Dermis microvascular lymphatic vessel endothelial cell (primary cell): ENCODE measurements around the gene CDK11A. TPM values are rescaled to one million over a fixed set of nuclear protein-coding genes. Genes with fewer than 3 reads are reported as not detected.
"Not testable (repeated sequence)": the region's sequence is repeated elsewhere in the genome, so short reads cannot be mapped to it uniquely, and the experiment has no call there.

Source experiments
- DNase-seq, 2 donors: peaks; one replicate each; pipeline versions ENCODE4 v3.0.0 to v3.0.0-alpha.2; 2010; ENCODE audit warnings: low read depth in 2 of 2
- total RNA-seq: library from RNA; depleted of rRNA; stranded (reverse); fragments of >200 nt; gene quantifications from 2 replicates; pipeline ENCODE4 v1.2.1, GENCODE V29; 2014

CDK11A gene
- total RNA-seq, 1 donor from 2014 or later: 2.8 TPM

DNA sequence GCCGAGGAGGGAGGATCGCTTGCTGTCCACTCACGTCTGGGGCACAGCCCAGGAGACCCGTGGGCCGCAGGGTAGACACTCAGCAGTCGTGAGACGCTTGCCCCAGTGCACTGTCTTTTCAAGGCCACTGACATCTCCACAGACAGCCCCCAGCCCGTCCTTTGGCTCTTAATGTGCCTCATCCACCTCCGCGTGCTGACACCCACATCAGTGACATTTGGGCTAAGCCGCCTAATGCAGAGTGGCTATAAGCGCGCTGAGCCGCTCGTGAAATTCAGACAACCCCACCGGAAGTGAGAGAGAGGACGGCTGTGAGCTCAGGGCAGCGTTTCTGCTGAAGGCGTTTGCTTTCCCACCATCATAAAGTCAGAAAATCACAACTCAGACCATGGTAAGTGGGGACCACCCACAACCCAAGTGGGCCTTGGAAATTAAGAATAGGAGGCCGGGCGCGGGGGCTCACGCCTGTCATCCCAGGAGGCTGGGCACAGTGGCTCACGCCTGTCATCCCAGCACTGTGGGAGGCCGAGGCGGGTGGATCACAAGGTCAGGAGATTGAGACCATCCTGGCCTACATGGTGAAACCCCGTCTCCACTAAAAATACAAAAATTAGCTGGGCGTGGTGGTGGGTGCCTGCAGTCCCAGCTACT is 40.0 kb downstream of the CDK11A start:
- no peak for DNase-seq

DNA sequence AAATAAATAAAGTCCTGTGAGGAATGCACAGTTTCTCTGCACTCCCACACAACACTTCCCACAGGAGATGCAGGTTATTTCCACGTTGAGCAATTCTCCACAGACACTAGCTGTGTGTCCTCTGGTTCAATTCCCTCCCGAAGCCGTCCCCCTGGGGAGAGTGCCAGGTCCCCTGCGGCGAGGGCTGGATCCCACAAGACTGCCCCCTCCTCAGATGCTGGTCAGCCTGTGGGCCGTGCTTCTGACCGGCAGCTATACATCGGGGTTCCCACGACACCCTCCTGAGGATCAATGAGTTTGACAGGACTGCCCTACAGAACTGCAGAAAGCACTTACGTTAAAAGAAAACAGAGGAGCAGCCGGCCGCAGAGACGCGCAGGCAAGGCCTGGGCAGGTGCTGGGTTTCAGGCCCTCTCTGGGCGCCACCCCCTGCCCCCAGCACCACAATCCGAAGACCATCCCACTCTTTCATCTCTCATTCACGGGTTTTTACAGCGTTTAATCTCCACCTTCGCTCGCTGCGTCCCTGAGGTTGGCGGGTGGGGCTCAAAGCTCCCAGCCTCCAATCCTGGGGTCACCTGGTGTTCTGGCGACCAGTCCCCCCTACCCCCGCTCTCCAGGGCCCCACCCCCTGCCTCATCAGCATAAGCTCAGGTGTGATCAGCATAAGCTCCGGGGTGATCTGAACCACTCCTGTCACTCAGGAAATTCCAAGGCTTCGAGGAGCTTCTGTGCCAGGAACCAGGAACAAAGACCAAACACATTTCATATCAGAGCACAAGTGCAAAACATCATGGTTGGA is 40.9 kb downstream of the CDK11A start:
- no peak for DNase-seq

DNA sequence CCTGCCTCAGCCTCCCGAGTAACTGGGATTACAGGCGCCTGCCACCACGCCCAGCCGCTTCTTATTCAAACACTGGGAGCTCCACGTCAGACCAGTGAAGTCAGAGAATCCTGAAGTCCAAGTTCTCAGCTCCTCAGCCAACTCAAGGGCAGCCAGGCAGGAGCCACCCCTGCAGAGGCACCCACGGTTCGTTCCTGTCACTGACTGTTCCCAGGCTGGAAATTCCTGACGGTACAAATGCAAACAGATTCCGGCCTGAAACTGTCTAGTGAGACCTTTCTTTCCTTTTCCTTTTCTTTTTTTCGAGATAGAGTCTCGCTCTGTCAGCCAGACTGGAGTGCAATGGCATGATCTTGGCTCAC is 43.3 kb downstream of the CDK11A start:
- DNase-seq: no peak

DNA sequence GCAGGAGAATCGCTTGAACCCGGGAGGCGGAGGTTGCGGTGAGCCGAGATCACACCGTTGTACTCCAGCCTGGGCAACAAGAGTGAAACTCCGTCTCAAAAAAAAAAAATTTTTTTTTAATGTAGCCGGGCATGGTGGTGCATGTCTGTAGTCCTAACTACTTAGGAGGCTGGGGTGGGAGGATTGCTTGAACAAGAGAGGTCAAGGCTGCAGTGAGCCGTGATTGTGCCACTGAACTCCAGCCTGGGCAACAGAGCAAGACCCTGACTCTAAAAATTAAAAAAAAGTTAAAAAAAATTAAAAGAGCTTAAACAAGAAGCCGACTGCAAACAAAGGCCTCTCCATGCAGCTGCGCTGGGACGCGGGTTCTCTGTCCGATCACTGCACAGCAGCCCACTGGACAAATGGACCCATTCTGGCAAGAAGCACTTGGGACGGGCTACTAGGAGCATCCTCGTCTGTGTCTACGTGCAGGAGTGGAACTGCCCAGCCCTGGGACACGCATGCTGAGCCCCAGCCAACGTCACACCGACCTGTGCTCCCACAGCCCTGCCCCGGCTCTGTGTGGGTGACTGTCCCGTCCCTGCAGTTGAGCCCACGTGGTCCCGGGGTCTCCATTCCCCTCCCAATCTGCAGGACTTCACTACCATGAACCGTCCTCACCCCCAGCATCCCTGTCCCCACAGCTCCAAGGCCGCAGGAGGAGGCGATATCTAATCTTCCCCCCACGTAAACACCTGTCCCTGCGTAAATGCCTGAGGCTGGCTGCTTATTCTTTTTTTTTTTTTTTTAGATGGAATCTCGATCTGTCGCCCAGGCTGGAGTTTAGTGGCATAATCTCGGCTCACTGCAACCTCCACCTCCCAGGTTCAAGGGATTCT is 43.9 kb downstream of the CDK11A start:
- DNase-seq: no peak

DNA sequence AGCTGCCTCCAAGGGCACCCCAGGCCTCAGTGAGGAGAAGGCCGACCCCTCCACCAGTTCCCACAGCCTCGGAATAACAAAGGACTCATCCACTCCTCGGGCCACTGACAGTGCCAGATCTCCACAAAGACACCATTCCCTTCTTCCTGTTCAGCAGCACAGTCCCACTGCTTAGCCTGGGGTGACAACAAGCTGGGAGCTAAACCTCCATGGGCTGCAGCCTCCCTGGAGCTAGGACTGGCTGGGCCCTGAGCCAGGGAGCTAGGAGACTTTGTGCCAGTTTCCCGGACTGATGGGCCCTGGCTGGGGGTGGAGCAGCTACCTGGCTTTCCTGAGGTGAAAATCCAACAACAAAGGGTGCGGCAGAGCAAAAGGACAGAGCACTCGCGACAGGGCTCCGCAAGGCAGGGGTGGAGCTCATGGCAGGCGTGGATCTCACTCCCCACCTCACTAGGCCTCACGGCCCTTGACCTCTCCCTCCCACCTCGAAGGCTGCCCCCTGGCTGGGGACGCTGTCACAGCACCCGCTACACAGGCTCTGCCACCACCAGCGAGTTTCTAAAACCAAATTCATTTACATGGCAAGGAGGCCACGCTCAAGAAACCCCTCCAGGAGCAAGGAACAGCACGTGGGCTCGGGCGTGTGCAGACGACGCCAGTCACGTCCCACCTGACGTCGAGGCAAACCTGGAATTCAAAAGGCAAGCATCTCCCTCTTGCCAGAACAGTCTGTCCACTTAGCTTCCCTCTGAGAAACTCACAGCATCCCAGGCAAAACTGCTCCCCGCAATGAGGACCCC is 45.4 kb downstream of the CDK11A start:
- DNase-seq: peak in 1 of 2 donors; percentile 21

DNA sequence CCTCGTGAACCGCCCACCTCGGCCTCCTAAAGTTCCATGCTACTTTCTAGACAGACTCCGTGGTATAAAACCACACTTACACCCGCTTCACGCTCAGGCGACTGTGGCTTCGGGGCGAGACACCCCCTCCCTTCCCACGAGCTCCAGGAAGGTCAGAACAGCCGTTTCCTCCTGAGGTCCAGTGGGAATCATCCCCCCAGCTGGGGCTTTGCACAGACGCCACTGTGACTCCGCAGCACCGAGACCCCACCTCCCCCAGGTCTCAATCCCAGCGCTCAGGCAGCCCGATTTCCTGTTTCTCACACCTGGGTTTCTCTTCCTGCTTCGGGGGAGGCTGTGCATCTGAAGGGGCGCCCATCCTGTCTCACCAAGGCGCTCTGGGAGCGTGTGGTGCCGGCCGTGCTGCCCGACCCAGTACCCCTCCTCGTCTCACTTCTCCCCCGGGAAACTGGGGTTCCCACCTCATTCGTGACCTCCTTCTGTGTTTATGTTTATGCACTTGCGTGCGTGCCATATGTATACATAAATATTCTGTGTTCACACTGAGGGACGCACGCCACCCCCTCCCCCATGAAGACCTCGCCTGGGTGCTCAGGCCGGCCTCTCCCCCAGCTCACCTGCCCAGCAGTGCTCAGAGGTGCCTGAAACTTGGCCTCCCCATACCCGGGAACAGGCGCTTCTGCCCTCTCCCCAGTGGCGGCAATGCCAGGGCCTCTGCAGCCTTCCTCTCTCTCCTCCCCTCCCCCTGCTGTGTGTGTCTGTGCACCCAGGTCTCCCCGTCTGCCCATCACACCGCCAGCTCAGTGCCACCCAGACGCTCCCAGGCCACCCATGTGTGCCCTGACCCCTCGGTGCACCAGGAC is 46.2 kb downstream of the CDK11A start:
- peak in 1 of 2 donors; percentile 53 for DNase-seq

DNA sequence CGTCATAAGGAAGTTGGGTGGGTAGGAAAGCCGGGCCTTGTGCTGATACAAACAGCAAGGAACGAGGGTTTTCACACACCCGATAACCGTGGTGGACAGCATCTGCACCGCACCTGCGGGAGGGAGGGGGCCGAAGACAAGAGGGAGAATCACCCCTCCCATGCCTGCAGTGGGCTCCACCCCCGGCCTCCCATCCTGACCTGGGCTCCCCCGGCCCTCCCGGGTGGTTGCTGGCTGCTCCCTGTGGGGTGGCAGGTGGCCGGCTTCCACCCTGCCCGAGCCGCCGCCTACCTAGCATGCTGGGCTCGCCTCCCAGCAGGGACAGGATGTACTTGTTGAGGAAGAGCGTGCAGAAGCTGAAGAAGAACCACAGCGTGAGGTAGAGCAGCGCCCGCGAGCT is 48.1 kb downstream of the CDK11A start:
- DNase-seq: not testable (repeated sequence)

DNA sequence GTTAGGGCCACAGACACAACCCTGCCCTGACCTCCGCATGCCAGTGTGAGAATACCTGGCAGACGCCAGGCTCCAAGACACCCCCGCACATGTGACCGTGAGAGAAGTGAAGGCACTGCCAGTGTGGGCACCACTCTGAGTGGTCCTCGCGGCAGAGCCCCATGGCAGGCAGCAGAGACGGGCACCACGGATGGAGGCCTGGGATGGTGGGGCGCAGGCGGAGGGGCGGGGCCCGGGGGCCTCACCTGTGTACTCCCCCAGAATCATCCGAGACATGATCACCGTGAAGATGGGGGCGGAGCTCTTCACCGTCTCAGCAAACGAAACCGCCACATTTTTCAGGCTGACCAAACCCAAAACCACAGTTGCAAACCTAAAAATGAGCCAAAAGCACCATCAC is 48.9 kb downstream of the CDK11A start:
- DNase-seq: not testable (repeated sequence)

DNA sequence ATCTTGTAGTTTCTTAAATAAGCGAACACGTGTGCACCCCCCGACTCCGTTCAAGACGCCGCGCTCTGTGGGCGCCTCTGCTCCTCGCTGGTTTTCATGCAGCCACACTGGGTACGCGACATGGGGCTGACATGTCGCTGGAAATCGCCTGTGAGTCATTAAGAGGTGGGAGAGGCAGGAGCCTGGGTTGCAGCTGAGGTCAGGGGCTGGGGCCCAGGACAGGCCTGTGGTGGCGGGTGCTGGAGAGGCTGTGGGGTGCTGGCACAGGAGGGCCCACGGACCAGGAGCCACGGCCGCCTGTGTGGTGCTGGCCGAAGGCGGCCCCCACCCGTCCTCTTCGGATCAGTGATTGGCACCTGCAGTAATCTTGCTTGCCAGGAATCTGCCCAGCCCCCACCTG is 49.4 kb downstream of the CDK11A start:
- not testable (repeated sequence) for DNase-seq

DNA sequence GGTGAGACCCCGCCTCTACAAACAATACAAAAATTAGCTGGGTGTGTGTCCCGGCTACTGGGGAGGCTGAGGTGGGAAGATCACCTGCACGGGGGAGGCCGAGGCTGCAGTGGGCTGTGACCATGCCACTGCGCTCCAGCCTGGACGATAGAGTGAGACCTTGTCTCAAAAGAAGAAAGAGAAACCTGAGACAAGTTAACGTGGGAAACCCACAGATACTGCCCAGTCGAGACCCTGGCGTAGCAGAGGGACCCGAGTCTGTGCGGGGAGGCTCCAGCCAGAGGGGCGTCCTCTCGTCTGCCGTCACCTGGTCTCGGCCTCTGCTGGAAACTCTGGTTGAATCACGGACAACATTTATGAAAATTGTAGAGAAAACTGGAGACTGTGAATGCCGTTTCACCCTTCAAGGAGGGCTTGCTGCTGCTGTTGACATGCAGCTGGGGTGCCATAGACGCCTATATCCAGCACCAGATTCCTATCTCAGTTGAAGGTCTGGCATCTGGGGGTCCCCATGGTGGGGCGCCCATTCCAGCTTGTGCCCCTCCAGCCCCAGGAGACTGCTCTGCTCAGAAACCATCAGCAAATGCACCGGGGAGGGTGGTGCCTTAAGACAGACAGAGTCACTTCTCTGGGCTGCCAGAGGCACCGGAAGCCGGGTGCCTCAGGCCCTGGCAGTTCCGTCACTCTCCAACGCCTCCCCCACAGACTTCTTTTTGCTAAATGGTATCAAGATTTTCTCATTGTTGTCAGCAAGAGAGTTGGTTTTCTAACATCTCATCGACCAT is 51.8 kb downstream of the CDK11A start:
- no peak for DNase-seq

DNA sequence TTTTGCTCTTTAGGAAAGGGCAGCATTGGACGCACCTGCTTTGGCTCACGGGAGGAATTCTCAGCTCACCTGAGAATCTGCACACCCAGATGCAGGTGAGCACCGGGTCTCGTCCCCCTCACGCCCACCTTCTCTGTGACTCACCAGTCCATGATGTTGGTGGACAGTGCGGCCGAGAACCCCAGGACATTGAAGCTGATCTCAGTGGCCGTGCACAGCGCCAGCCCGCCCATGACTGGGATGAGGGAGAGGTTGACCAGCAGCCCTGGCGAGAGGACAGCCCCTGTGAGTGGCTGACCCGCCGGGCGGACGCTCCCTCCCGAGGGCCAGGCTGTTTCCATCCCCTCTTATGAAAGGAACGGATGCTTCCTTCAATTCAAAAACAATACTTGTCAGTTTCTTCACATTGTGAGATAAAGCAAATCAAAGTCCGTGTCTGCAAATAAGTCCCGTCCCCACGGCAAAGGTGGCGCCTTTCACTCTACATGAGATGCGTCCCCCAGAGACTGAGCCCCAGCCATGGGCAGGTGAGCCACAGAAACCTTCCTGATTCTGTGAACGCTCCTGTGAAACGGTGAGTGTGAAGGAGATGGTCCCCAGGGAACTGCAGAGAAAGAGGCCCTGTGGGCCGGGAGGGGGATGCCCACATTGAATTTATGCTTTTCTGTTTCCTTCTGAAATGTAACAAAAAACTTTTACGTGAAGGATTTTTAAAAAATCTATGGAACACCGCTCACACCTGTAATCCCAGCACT is 52.6 kb downstream of the CDK11A start:
- DNase-seq: no peak

DNA sequence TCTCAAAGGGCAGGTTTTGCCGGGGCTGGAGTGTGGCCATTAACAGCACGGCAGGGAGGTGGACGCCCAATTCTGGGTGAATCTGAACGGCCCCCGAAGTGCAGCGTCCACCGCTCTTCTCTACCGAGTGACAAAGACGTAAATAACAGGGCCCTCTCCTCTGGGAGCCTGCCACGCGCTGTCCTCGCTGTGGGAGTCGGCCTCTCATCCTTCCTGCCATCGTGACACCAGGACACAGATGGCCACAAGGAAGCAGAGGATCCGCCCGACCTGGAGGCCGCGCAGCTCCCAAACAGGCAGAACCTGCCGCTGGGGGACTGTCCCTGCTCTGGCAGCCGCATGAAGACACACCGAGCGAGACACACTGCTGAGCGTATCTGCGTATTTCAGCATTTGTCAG is 53.3 kb downstream of the CDK11A start:
- DNase-seq: no peak

DNA sequence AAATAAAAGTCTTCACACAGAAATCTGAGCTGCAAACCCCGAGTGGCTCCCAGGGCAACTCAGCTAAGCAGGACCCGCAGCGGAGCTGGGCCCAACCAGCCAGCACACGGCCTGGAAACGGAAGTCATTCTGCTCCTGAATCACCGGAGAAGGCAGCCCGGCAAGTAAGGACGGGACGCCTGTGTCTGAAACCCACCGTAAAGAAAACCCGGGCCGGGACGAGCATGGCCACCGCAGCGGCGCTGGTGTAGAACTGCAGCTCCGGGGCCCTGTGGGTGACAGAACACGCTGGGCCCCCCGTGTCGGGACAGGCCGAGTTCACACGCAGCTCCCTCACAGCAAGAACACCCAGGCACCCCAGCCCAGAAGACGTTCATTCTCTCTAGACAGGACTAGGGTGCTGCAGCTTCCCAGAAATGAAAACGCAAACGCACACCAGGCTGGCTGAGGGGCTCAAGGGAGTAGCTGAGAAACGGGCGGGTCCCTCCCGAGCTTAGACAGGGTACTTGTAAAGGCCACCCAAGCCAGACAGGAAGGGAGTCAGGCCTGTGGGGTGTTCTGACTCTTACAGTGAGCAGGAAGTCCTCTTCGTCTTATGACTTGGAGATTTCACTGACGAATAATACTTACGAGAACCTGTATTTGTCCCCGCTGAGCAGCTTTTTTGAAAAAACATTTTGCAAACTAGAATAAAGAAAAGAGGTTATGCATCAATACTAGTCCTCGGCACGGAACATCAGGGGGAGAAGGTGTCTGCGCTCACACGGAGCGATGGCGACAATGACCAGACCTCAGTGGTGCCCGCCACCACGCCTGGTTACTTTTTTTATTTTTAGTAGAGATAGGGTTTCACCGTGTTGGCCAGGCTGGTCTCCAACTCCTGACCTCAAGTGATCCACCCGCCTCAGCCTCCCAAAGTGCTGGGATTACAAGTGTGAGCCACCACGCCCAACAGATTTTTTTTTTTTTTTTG is 54.4 kb downstream of the CDK11A start:
- DNase-seq: peak in 1 of 2 donors; percentile 42

DNA sequence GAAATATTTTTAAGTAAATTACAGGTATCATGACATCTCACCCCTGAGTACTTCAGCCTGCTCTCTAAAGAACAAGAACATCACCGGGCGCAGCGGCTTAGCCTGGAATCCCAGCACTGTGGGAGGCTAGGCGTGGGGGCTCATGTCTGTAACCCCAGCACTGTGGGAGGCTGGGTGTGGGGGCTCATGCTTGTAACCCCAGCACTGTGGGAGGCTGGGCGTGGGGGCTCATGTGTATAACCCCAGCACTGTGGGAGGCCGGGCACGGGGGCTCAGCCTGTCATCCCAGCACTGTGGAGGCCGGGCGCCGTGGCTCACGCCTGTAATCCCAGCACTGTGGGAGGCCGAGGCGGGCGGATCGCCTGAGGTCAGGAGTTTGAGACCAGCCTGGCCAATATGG is 57.6 kb downstream of the CDK11A start:
- DNase-seq: no peak

DNA sequence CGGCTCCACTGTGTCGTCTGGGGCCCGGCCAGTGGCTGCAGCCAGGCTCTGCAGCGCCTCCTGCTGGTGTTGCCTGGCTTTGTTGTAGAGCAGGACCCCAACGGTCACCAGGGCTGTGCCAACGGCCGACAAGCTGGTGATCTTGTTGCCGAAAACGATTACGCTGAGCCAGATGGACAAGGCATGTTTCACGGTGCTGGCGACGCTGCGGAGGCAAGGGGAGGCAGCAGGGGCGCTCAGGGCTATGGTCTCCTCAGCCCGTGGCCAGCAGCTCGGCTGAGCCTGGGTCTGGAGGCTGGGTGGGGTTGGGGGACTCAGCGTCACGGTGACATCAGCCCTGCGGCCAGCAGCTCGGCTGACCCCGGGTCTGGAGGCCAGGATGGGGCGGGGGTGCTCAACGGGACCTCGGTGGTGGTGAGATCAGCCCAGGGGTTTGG is 58.3 kb downstream of the CDK11A start:
- no peak for DNase-seq

DNA sequence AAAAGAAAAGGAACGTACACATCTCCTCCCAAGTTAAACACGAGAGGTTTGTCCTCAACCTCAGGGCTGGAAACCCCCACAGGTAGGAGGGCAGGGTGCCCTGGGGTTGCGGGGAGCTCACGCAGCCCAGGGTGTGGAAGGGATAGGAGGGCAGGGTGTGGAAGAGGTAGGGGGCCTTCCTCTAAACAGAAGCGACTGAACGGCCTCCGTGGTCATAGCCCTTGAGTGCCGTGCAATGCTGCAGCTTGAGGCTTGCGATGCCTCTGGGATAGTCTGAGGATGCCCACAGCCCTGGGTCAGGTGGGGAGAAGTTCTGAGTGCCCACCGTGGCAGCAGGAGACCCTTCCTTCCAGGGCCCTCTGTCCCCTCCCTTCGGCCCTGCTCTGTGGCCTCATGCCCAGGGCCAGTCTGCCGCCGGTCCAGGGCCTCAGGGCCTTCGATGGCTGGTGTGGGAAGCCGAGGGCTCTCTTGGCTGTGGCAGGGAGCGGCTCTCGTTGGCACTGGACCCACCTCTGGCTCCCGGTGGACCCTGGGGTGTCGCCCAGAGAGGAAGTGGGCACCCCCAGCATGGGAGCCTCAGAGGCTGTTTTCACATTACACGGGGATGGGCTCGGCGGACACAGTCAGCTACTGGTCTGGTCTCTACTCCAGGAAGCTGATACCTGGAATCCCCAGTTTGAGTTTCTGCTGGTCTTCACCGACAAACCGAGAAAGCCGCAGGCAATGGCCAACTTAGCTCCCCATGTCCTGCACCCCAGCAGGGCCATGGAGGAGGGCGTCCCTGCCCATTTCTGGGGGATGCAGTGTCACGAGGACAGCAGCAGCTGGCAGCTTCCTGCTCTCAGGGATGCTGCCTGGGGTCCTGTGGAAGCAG is 59.0 kb downstream of the CDK11A start:
- DNase-seq: no peak

DNA sequence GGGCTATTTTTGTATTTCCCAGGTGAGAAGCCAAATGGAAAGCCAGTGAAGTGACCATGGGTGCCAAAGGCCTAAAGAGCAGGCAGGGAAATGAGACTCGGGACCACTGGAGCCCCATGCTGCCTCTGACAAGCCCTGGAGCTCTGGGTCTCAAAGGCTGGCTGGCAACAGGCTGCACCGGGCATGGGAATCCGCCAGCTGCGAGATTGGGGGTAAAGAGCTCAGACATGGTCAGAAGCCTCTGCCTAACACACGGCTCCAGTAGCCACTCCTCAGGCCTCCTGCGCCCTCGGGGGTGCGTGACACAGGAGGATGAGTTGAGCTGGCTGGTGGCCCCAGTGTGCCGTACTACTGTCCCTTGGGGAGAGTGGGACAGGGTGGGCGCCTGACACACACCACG is 59.8 kb downstream of the CDK11A start:
- DNase-seq: not testable (repeated sequence)
